Right renal cortex interstitium (tissue), 3 donors: ENCODE data around the gene FAM200C. TPM values are rescaled to one million over a fixed set of nuclear protein-coding genes. Genes with fewer than 3 reads are reported as not detected.
A peak's percentile ranks its signal among the peaks of the same experiment; 100 is the strongest.

ENCODE experiments used
- DNase-seq, 3 donors: peaks; one replicate each; pipeline ENCODE4 v3.0.0-alpha.2; 2013; ENCODE audit warnings: low read depth in 3 of 3, low spot score in 2 of 3
- polyA plus RNA-seq, 3 donors: library from polyadenylated mRNA; unstranded; fragments of 120-200 nt; gene quantifications; one replicate each; pipeline ENCODE4 v1.2.1, GENCODE V29; 2013; ENCODE audit not compliant: insufficient read length in 3 of 3

Gene FAM200C
- polyA plus RNA-seq, 3 donors = 13.4 to 15.3 (median 14.5) TPM

DNA sequence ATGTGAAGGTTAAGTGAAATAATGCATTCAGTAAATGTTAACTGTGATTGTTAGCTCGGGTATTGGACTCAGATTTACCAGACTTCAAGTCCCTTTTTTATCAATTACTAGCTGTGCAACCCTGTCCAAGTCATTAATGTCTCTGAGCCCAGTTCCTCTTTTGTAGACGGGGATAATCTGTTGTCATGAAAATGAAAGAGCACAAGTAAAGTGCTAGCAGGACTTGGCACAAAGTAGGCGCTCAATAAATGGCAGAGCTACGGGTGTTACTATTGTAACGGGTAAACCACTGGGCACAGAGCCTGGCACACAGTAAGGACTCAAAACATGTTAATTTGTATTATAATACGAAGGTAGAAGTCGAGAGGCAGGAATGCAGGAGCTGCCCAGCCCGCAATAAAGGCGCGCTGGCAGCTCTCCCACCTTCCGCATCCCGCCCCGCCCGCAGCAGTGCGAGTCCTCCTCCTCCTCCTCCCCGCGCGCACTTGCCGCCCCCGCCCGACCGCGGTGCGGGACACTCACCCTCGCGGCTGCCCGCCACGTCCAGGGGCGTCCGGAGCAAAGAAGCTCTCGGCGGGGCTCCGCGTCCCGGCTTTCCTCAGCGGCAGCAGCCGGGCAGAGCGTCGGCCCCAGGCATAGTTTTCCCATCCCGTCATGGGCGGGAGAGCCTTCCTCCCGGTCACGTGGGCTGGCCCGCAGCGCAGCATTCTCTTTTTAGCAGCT lies 29.7 kb downstream of the FAM200C start, which contains the start of gene C1QTNF2:
TSS of gene C1QTNF2 (minus strand) at position 637 of the 723 bp plus-strand sequence. CDS start 15,615 bp downstream, outside the sequence.
- DNase-seq = peak in 1 of 3 donors; percentile 67

DNA sequence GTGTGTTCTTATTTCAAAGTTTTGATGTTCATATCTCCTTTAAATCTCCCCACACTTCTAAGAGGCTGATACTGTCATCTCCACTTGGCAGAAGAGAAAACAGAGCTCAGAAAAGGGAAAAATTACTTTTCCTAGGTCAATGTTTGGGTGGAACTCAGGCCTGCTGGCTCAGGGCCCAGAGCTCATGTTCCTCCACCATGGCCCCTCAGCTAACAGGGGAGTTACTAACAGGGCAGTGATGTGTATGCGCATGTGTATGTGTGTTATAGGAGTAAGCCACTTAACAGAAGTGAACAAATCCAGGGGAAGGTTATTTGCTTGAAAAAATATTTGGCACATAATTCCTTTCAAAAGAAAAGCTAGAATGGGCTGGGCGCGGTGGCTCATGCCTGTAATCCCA lies 32.0 kb downstream of the FAM200C start:
- DNase-seq = no peak

DNA sequence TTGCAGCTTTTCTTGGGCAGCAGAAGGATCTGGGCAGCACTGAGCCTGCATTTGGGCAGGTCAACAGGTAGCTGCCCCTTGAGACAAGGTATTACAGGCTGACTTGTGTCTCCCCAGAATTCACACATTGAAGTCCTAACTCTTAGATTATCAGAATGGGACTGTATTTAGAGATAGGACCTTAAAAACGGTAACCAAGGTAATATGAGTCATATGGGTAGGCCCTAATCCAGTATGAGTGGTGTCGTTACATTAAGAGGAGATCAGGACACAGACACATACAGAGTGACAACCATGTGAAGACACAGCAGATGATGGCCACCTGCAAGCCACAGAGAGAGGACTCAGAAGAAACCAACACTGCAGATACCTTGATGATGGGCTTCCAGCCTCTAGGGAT lies 32.6 kb downstream of the FAM200C start:
- no peak for DNase-seq

DNA sequence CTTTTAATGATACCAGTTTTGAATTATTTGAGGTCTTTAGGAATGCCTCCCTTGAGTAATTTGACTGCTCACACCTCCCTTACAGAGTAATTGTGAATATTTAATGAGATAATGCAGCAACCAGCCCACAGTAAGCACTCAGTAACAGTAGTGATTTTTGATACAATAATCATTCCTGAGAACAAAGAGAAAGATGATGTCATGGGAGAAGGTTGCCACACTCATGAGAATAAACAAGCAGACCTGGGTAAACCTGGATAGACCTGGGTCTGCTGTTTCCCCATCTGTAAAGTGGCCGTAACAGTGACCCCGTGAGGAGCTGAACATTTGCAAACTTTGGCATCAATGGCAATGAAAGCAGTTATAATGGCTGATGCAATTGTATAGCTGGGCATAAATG lies 33.6 kb downstream of the FAM200C start:
- DNase-seq = no peak

DNA sequence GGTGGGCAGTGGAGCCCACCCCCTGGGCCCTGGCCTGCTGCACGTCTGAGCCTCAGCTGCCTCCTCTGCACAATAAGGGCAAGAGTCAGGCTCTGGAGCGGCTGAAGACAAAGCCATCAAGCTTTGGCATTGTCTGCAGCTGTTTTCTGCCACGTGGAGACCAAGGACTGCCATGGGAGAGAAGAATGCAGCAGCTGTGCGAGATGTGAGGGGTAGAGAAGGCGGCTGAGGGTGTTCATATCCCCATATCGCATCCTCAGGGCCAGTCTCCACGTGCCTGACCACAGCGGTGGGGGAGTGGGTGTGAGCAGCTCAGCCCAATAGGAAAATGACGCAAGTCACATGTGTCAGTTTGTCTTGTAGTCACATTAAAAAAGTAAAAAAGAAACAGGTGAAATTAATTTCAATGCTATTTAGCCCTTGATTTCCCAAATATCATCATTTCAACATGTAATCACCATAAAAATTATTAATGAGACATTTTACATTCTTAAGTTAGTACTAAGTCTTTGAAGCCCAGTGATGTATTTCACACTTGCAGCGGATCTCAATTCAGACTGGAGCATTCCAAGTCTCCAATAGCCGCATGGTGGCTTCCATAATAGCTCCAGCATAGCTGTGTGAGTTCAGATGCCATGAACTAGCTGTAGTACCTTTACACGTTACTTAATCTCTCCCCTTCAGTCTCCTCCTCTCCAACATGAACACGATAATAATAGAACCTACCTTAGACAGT lies 36.0 kb downstream of the FAM200C start:
- no peak for DNase-seq

DNA sequence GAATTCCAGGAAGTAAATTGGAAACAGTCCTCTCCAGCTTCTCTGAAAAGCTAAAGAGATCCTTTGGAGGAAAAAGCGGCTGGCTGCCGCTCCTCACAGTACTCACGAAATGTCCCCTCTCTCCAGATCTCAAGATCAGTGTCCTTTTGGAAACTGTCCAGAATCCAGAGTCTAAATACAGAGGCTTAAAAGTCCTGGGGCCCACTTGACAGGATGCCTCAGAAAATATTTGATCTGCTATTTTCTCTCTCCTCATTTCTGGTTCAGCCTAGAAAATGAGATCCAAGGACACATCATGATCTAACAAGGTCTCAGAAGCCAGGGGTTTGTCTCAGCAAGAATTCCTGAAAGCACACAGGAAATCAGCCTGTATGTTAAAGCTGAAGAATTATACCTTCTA lies 36.6 kb downstream of the FAM200C start:
- DNase-seq = no peak

DNA sequence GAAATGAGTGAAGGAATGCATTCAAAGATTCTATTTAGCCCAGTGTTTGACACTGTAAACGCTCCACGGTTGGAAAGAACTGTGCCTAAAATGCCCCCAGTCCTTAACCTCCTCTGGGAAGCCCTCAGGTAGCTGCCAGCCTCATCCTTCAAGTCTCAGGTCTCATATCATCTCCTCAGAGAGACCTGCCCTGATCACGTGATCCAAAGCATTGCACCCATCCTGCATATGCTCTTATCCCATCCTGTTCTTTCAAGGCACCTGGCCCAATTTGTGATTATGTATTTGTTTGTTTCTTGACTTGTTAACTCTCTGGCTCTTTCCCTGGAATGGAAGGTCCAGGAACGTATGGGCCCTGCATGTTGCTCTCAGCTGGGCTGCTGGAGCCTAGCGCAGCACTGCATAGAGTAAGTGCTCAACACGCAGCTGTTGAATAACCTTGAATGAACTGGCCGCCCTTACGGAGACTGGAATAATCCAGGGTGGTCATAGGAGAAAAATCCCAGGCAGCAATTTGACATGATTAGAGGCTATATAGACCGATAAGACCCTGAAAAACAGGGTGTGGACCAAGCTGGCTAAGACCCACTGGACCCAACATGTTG lies 38.1 kb downstream of the FAM200C start:
- DNase-seq = no peak

DNA sequence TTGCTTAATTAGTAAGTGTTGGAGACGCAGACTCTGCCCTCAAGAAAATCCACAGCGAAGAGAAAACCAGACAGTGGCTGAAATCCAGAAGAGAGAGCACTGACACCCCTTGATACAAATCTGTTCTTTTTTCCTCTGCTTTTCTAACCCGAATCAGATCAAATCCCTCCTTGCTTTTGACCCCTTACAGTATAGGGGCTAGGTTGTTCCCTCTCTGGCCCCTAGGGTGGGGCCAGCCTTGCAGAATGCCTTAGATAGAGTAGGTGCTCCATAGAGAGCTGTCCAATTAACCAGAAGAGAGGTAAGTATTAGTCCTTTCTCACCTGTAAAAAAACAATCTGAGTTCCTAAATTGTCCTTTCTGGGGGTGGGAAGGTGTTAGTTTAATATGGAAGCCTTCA lies 39.5 kb downstream of the FAM200C start:
- no peak for DNase-seq

DNA sequence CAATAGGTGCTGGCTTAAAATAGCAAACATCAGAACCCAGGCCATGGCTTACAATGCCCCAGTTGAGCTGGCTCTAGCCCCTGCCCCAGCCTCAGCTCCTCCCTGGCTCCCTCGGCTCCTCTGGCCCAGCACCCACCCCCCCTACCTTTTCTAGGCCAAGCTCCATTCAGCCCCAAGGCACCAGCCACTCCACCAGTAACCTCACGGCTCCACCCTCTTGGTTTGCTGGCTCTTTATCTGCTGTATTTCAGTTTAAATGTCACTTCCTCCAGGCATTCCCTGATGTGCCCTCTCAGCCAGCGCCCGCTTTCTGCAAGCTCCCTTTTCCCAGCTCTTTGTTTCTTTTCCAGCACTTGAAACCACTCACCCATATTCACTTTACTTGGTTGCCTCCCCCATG lies 40.0 kb downstream of the FAM200C start:
- no peak for DNase-seq

DNA sequence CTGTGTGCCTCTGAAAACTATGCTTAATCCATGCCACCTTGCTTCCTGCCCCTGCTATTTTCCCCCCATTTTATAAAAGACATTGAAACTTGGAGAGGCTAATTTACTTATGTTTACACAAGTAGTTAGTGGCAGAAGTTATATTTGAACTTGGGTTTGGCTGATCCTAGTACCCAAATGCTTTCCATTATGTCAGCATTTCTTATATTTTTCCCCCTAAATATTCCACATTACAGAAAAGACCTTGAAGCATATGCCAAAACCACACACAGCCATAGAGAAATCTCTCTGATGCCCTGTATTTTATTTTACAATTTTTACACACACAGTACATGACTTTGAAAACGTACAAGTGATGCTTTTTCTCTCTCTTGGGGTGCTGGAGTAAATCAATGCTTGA lies 40.6 kb downstream of the FAM200C start:
- no peak for DNase-seq

DNA sequence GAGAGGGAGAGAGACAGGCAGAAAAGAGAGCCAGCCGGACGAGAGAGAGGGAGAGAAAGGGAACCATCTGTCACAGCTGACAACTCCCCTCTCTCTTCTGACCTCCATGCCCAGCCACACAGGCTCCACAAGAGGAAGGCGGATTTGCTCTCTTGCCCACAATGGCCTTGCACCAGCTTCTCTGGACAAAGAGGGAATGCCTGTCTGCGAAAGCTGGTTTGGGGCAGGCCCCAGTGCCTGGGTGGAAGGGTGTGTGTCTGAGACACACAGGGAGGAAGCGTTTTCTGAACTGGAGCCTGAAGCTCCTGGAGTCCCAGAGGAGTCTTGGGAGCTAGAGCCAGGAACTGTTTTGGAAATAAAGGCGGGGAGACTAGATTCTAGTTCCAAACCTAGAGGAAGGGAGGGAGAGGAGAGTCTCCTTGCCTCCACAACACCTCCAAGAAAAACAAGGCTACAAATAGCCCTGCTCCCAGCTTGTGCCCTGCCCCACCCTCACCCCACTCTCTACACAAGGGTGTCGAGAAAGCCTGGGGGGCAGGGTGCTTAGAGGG lies 41.9 kb downstream of the FAM200C start:
- DNase-seq = no peak

DNA sequence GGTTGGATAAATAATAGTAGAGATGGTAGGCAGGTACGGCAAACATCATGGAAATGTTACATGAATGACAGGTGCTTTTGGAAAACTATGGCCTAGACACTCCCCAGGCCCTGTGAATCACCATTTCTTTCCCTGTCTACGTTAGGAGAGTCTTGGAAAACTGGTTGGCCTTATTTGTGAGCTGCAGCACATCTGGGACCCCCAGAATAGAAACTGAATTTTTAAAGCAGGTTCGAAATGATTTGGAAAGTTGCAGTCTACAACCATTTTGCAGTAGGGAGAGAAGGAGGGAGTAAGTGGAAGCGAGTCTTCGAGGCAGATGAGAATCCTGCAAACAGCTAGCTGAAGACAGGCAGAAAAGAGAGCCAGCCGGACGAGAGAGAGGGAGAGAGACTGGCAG lies 42.5 kb downstream of the FAM200C start:
- no peak for DNase-seq

DNA sequence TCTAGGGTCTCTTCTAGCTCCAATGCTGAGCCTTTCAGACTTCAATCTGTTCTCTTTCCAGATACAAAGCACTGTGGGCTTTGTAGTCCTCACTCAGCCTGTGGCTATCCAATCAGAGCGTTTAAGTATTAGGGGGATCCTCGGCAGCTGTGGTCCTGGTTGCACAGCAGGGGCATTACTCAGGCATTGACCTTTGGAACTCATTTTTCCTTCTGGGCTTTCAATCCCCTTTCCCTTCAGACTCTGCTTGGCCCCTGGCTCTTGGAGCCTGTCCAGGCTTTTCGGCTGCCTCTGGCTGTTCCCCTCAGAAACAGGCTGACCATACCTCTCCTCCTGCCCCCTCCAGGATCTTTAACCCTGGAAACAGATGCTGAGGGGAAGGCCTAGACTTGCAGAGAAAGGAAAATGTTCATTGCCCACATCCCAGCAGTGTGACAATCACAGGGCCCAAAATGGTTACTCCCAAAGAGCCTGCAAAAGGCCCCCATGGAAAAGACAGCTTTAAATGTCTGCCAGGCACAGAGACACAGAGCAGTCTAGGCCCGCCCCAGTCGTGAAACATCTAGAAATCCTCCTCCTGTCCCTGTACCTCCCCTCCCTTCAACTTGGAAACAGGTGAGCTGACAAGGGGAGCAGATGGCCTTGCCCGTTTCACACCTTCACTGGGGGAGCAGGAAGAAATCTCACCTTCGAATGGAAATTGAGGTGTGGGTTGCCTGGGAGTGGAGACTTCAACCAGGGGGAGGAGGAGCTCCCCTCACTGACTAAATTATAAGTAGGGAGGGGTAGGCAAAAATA lies 43.1 kb downstream of the FAM200C start:
- DNase-seq = no peak

DNA sequence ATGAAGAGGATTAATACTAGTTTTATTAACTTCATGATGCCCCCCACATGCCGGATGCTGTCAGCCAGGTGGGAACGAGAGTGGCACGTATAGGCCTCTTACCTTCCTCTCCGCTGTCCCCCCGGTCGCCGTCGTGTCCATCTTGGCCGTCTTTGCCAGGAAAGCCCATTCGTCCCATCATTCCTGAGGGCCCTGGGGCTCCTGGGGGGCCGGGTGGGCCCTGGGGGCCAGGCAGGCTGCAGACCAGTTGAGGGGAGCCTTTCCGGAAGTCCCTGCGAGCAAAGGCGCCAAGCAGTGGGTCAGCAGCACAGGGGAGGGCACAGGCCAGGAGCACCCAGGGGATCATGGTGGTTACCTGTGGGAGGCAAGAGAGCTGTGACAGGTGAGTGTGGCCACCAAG lies 45.2 kb downstream of the FAM200C start:
- DNase-seq = no peak

DNA sequence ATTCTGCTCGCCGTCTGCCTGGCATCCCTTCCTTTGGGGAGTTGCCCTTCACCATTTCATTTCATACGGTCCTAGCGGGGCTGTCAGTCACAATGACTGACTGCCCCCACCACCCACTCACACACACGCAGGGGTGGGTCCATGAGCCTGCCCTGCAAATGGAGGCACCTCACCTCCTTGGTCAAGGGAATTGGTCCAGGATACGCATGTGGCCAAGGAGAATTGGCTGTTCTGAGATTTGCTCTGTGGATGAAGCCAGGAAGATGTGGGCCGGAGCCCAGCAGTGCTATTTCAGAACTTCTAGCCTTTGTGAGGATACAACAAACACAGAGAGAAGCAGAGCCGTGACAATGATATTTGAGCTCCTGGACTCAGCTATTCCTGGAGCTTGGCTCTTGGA lies 46.5 kb downstream of the FAM200C start:
- no peak for DNase-seq

DNA sequence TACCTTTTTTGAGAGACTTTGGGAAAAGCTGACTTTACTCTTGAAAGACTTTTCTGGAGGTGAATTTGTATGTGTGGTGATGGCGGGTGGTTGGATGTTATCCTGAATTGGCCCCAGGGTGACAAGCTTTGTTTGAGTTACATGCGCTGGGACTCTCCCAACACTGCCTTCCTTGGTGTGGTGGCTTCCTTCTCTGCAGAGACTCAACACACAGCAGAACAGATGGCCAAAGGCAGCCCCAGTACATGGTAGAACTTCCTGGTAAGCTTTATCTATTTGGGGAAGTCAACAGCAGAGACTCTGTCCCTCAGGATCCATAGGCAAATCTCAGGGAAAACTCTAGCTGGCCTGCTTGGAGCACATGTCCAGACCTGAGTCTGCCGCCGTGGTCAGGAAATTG lies 47.5 kb downstream of the FAM200C start:
- DNase-seq = no peak

DNA sequence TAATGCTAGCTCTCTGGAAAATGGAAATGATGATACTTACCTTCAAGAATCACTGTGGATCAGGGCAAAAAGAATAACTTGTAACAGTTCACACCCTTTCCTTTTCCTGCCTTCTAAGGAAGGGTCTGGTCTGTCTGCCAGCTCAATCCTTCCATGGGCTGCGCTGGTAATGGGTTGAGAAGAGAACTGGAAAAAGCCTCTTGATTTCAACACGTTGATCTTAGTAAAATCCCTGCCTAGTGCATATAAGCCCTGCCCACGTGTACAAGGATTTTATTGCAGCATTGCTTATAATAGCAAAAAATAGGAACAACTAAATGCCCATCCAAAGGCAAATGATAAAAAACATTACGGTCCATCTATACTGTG lies 49.9 kb downstream of the FAM200C start:
- no peak for DNase-seq

DNA sequence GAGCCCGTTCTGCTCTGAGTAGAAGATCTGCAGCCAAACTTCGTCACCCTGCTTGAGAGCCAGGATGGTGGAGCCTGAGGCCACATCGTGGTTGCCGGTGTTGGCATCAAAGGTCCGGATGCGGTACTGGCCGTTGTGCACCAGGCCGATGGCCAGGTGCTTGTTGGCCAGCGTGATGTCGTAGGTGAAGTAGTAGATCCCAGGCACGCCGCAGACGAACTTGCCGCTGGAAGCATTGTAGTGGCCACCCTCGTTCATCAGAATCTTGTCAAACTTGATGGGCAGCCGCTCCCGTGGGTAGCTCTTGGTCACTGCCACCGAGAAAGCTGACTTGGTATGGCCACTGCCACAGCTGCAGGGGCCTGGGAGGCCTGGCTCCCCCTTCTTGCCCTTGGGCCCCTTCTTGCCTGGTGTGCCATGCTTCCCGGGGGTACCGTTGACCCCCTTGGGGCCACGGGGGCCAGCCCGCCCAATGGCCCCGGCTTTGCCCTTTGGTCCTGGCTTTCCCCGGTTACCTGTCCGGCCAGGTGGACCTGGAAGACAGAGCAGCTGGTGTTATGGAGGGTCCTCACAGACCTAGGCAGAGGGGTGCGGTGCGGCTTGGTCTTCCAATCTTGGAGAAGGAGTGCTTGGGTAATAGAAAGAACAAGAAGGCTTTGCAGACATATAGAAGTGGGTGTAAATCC lies 50.5 kb downstream of the FAM200C start:
- DNase-seq = no peak

DNA sequence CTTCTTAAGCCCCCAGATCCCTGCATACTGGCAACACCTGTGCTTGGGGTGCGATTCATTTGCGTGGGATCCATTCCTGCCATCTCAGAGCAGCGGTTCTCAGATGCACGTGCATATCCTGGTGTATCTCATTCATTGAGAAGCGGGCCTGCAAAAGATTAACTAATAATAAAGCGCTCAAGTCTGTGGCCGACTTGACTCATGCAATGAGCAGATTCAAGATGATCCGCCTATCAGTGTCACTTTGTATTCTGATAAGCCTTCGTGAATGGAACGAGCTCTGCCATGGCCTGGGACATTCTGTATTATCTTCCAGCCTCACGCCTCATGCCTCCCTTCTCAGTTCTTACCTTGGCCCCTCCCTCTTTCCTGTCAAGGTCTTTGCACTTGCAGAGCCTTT lies 51.8 kb downstream of the FAM200C start:
- DNase-seq = no peak

DNA sequence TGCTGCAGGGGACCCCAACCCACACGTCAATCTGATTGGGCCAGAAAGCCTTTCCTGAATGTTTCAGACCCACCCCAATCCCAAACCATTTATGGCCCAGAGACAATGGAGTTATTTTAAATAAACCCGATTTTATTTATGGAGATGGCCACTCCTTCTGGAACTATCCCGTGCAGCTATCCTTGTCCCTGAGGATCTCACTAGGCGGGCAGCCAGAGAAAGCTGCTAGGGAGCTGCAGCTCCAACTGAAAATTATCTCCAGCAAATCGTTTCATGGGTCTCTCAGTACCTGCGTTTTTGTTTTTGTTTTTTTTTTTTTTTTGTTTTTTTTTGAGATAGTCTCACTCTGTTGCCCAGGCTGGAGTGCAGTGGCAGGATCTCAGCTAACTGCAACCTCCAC lies 52.4 kb downstream of the FAM200C start:
- DNase-seq = no peak
